ENCODE data around the gene PTH1R.

The PTH1R gene

GRCh38 chr3:46942481-46943236 is 65.1 kb downstream of the PTH1R start:
- TF ChIP-seq CTCF (conservative IDR thresholded peaks at IDR 0.05; ENCODE audit: control insufficient read depth, insufficient read depth, low read depth, low read length), result no peak
- no peak overlapping the region for H3K4me3 ChIP-seq (ENCODE audit: control insufficient read depth, low read depth, low read length)
- DNase-seq (ENCODE audit: low read depth), result no peak

- DNase-seq (ENCODE audit: low read depth), result no peak
- no peak for TF ChIP-seq CTCF (conservative IDR thresholded peaks at IDR 0.05; ENCODE audit: control insufficient read depth, insufficient read depth, low read depth, low read length)
- no peak overlapping the region for H3K4me3 ChIP-seq (ENCODE audit: control insufficient read depth, low read depth, low read length)
These were observed 66.0 kb downstream of the PTH1R start for GRCh38 chr3:46943237-46944187.

- TF ChIP-seq CTCF (conservative IDR thresholded peaks at IDR 0.05; ENCODE audit: control insufficient read depth, insufficient read depth, low read depth, low read length), result no peak
- DNase-seq (ENCODE audit: low read depth), result no peak
These were observed 66.7 kb downstream of the PTH1R start for GRCh38 chr3:46944191-46944590.

GRCh38 chr3:46946416-46946815 is 68.9 kb downstream of the PTH1R start:
- no peak overlapping the region for H3K4me3 ChIP-seq (ENCODE audit: control insufficient read depth, low read depth, low read length)
- TF ChIP-seq CTCF (conservative IDR thresholded peaks at IDR 0.05; ENCODE audit: control insufficient read depth, insufficient read depth, low read depth, low read length), result no peak
- no peak for DNase-seq (ENCODE audit: low read depth)

More at GRCh38 chr3:46944191-46944590, 66.7 kb downstream of the PTH1R start:
- no peak overlapping the region for H3K4me3 ChIP-seq (ENCODE audit: control insufficient read depth, low read depth, low read length)

GRCh38 chr3:46946856-46947545 is 69.5 kb downstream of the PTH1R start:
- DNase-seq (ENCODE audit: low read depth), result no peak
- no peak overlapping the region for H3K4me3 ChIP-seq (ENCODE audit: control insufficient read depth, low read depth, low read length)
- no peak for TF ChIP-seq CTCF (conservative IDR thresholded peaks at IDR 0.05; ENCODE audit: control insufficient read depth, insufficient read depth, low read depth, low read length)

GRCh38 chr3:46947546-46947901 is 70.0 kb downstream of the PTH1R start:
- no peak for TF ChIP-seq CTCF (conservative IDR thresholded peaks at IDR 0.05; ENCODE audit: control insufficient read depth, insufficient read depth, low read depth, low read length)
- no peak overlapping the region for H3K4me3 ChIP-seq (ENCODE audit: control insufficient read depth, low read depth, low read length)

More at GRCh38 chr3:46947546-46947901, 70.0 kb downstream of the PTH1R start:
- no peak for DNase-seq (ENCODE audit: low read depth)

Data from fibroblast of mammary gland (primary cell).